SU-DHL-6 (cell line): ENCODE measurements around the gene MYO7A.

Experiments used
- H2AFZ ChIP-seq: fragments of 200-600 bp; sonication (generic); 2 replicates; pipeline ENCODE4 v1.6.1; 2014; ENCODE audit warnings: low read depth, mild to moderate bottlenecking, moderate library complexity, mixed read lengths, antibody characterized with exemption, low read length; ENCODE audit not compliant: severe bottlenecking
- H3F3A ChIP-seq: fragments of 200-600 bp; shearing (Covaris generic); 2 replicates; pipeline ENCODE4 v1.6.0; 2016; ENCODE audit warnings: antibody characterized with exemption, mild to moderate bottlenecking; ENCODE audit not compliant: insufficient read depth
- H3K27ac ChIP-seq: fragments of 200-600 bp; sonication (generic); 2 replicates; pipeline ENCODE4 v1.5.1; 2016; ENCODE audit warnings: low read depth, mild to moderate bottlenecking, low read length, moderate library complexity, mixed read lengths
- H3K27me3 ChIP-seq: fragments of 200-600 bp; sonication (generic), shearing (Covaris generic); 2 replicates; pipeline ENCODE4 v1.6.0; 2014; ENCODE audit warnings: mild to moderate bottlenecking, low read length
- H3K36me3 ChIP-seq: fragments of 200-600 bp; sonication (generic); 2 replicates; pipeline ENCODE4 v1.6.1; 2014; ENCODE audit warnings: mild to moderate bottlenecking, low read length, mixed read lengths
- H3K4me2 ChIP-seq: fragments of 300-600, 200-600 bp; shearing (Covaris generic), sonication (generic); 2 replicates; pipeline ENCODE4 v1.6.0; 2014; ENCODE audit warnings: low read length, low read depth, mild to moderate bottlenecking; ENCODE audit not compliant: poor library complexity, severe bottlenecking
- H3K4me3 ChIP-seq: fragments of 200-600 bp; sonication (generic); 2 replicates; pipeline ENCODE4 v1.5.1; 2014; ENCODE audit warnings: antibody characterized with exemption, low read length, mild to moderate bottlenecking, mixed read lengths; ENCODE audit not compliant: insufficient read depth, poor library complexity, severe bottlenecking
- H3K79me2 ChIP-seq: fragments of 200-600 bp; sonication (generic); 2 replicates; pipeline ENCODE4 v1.6.1; 2014; ENCODE audit warnings: mild to moderate bottlenecking, low read length, moderate library complexity; ENCODE audit not compliant: insufficient read depth
- H3K9ac ChIP-seq: fragments of 200-600 bp; sonication (generic); 2 replicates; pipeline ENCODE4 v1.7.0; 2014; ENCODE audit warnings: mild to moderate bottlenecking, low read length
- H3K9me2 ChIP-seq: fragments of 200-600 bp; sonication (generic); replicated peaks from 2 replicates; pipeline ENCODE4 v1.6.1; 2014; ENCODE audit warnings: low read length; ENCODE audit not compliant: insufficient read depth
- H3K9me3 ChIP-seq: fragments of 200-600 bp; sonication (generic); 2 replicates; pipeline ENCODE4 v1.6.1; 2014; ENCODE audit warnings: low read length, mixed read lengths; ENCODE audit not compliant: insufficient read depth
- H4K20me1 ChIP-seq: fragments of 200-600 bp; sonication (generic); 2 replicates; pipeline ENCODE4 v1.6.1; 2014; ENCODE audit warnings: low read depth, mild to moderate bottlenecking, antibody characterized with exemption, low read length, moderate library complexity, mixed read lengths
- EZH2phosphoT487 ChIP-seq: fragments of 200-600 bp; sonication (generic), shearing (Covaris generic); conservative IDR thresholded peaks from 2 replicates; pipeline ENCODE4 v1.6.1; 2018; ENCODE audit warnings: mild to moderate bottlenecking, antibody characterized with exemption, low read length, moderate library complexity, mixed read lengths
- TF ChIP-seq, protein P1 (sequence below): fragments of 200-600 bp; sonication (generic); IDR thresholded peaks from one replicate; pipeline ENCODE4 v1.5.1; 2017; ENCODE audit warnings: antibody characterized with exemption, mild to moderate bottlenecking, low read length, moderate library complexity; ENCODE audit not compliant: insufficient read depth, poor library complexity, severe bottlenecking

Gene MYO7A

DNA sequence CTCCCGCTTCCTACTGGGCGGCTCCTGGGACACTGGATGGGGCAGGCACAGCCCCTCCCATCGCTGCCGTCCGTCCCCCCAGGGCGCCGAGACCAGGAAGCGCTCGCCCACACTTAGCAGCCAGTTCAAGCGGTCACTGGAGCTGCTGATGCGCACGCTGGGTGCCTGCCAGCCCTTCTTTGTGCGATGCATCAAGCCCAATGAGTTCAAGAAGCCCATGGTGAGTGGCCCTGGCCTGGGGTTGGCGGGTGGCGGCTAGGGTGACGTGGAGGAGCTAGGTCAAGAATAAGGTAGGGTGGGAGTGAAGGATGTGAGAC, 44.6 kb downstream of the MYO7A start:
- Histone ChIP-seq H4K20me1 (no peaks in the 10 kb centered on the region), H3K4me2 (no peak overlapping the region), H3K36me3 (no peaks in the 10 kb centered on the region)

DNA sequence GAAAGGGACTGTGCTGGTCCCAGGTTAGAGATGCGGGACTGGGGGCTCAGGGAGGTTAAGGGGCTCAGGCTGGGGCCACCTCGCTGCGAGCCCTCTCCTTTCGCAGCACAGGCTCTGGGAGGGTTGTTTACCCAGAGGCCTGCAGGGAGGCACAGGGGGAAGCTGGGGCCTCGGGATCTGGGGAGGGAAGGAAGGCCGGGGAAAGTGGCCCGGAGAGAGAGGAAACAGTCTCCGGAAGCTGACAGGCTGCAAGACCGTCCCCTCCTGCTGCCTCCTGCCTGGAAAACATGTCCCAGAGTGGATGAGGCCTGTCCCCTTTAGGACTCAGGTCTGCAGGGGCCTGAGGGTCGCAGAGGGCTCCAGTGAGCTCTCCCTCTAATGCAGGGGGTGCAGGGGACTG, 45.4 kb downstream of the MYO7A start:
- no peaks in the 10 kb centered on the region for H3K79me2 ChIP-seq
- H3K9me2 ChIP-seq: no peaks in the 10 kb centered on the region
- H3K4me2 ChIP-seq: no peak overlapping the region
- H3K27me3 ChIP-seq: no peaks in the 10 kb centered on the region
- H3F3A ChIP-seq: no peaks in the 10 kb centered on the region
- H3K4me3 ChIP-seq: no peak overlapping the region
- H3K9me3 ChIP-seq: no peaks in the 10 kb centered on the region
- H4K20me1 ChIP-seq: no peaks in the 10 kb centered on the region
- TF ChIP-seq, protein P1, sequence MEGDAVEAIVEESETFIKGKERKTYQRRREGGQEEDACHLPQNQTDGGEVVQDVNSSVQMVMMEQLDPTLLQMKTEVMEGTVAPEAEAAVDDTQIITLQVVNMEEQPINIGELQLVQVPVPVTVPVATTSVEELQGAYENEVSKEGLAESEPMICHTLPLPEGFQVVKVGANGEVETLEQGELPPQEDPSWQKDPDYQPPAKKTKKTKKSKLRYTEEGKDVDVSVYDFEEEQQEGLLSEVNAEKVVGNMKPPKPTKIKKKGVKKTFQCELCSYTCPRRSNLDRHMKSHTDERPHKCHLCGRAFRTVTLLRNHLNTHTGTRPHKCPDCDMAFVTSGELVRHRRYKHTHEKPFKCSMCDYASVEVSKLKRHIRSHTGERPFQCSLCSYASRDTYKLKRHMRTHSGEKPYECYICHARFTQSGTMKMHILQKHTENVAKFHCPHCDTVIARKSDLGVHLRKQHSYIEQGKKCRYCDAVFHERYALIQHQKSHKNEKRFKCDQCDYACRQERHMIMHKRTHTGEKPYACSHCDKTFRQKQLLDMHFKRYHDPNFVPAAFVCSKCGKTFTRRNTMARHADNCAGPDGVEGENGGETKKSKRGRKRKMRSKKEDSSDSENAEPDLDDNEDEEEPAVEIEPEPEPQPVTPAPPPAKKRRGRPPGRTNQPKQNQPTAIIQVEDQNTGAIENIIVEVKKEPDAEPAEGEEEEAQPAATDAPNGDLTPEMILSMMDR: no peak
- no peak for TF ChIP-seq EZH2phosphoT487
- H2AFZ ChIP-seq: no peak overlapping the region
- no peak overlapping the region for H3K27ac ChIP-seq
- H3K9ac ChIP-seq: no peak overlapping the region
- no peaks in the 10 kb centered on the region for H3K36me3 ChIP-seq

More for the DNA sequence above, 44.6 kb downstream of the MYO7A start:
- Histone ChIP-seq H3K27ac (no peak overlapping the region), H3K9me3 (no peaks in the 10 kb centered on the region), H3K9me2 (no peaks in the 10 kb centered on the region), H3K79me2 (no peaks in the 10 kb centered on the region), H3K9ac (no peak overlapping the region), H3K27me3 (no peaks in the 10 kb centered on the region), H2AFZ (no peak overlapping the region), H3K4me3 (no peak overlapping the region), H3F3A (no peaks in the 10 kb centered on the region)
- TF ChIP-seq, protein P1: no peak
- TF ChIP-seq EZH2phosphoT487: no peak

DNA sequence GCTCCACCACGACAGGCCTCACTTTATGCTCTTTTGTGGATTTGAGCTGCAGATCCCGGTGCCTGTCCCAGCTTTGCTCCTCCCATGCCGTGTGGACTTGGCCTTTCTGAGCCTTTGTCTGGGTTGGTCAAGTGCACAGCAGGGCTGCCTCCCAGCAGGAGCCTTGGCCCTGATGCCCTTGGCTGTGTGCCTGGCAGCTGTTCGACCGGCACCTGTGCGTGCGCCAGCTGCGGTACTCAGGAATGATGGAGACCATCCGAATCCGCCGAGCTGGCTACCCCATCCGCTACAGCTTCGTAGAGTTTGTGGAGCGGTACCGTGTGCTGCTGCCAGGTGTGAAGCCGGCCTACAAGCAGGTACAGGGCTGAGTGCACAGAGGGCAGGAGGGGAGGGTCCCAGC, 46.5 kb downstream of the MYO7A start:
- TF ChIP-seq, protein P1: no peak
- TF ChIP-seq EZH2phosphoT487: no peak
- Histone ChIP-seq H3K4me3 (no peak overlapping the region), H3K27me3 (no peaks in the 10 kb centered on the region), H3K27ac (no peak overlapping the region), H3K4me2 (no peak overlapping the region), H3K9me3 (no peaks in the 10 kb centered on the region), H3K9ac (no peak overlapping the region), H3K36me3 (no peaks in the 10 kb centered on the region), H3K9me2 (no peaks in the 10 kb centered on the region), H2AFZ (no peak overlapping the region), H3K79me2 (no peaks in the 10 kb centered on the region), H3F3A (no peaks in the 10 kb centered on the region), H4K20me1 (no peaks in the 10 kb centered on the region)
